Measurements from ENCODE around the gene SLC66A2. TPM values are rescaled to one million over a fixed set of nuclear protein-coding genes. Genes with fewer than 3 reads are reported as not detected.
"Not testable (repeated sequence)": the region's sequence is repeated elsewhere in the genome, so short reads cannot be mapped to it uniquely, and the experiment has no call there.

The SLC66A2 gene
- total RNA-seq, 2 experiments from 2014 or later, result 44.5 to 44.8 TPM

GRCh38 chr18:79960921-79961526, 9.6 kb upstream of the SLC66A2 start:
- peak overlapping the region; percentile 94 for H3K27ac Mint-ChIP-seq
- H3K4me3 ChIP-seq (ENCODE audit: low read length), result no peak overlapping the region
- H3K36me3 Mint-ChIP-seq (ENCODE audit: low read depth), result peaks cover 5% of the 10 kb centered on the region
- no peaks in the 10 kb centered on the region for H3K27me3 ChIP-seq (ENCODE audit: control insufficient read depth in 1 of 2, insufficient read depth in 2 of 2, low read length in 2 of 2)
- H3K36me3 ChIP-seq (ENCODE audit: insufficient read depth, low read length), result no peaks in the 10 kb centered on the region
- H3K4me3 Mint-ChIP-seq, result peak overlapping the region; percentile 61
- POLR2A ChIA-PET, result interaction anchor here (1.9 kb wide), 1 partner anchor 9 kb away, joined by 6 read pairs; the partner anchor contains the start of gene SLC66A2
- H3K4me1 ChIP-seq (ENCODE audit: insufficient read depth, low read length), result peaks cover 51% of the 10 kb centered on the region
- H3K27ac ChIP-seq (ENCODE audit: low read depth in 1 of 2, low read length in 2 of 2), result no peak overlapping the region
- DNase-seq (no peak), ATAC-seq (ENCODE audit: poor library complexity) (no peak)
- intact Hi-C loops (cut with DNase I, micrococcal nuclease), result loop anchor here (5.0 to 10.0 kb wide), 4 partner anchors 46 to 436 kb away; partner anchors contain the start of gene KCNG2 (in 1 of the 2)
- CTCF ChIA-PET, result no interaction called here
- no peaks in the 10 kb centered on the region for H3K9me3 ChIP-seq (ENCODE audit: control insufficient read depth in 1 of 2, insufficient read depth in 1 of 2, low read length in 2 of 2)
- peaks cover 38% of the 10 kb centered on the region for H3K4me1 Mint-ChIP-seq (ENCODE audit: low read depth)
- H3K9me3 Mint-ChIP-seq, result no peaks in the 10 kb centered on the region
- peaks cover 4% of the 10 kb centered on the region for H3K27me3 Mint-ChIP-seq
- no peak for TF ChIP-seq CTCF (IDR thresholded peaks at IDR 0.05)

- intact Hi-C loops (cut with DNase I, micrococcal nuclease), result loop anchor here (5.0 to 10.0 kb wide), 4 partner anchors 45 to 435 kb away; partner anchors contain the start of gene KCNG2 (in 1 of the 2)
- H3K36me3 Mint-ChIP-seq (ENCODE audit: low read depth); H3K27me3 ChIP-seq (ENCODE audit: control insufficient read depth in 1 of 2, insufficient read depth in 2 of 2, low read length in 2 of 2); H3K9me3 Mint-ChIP-seq; H3K27me3 Mint-ChIP-seq; H3K4me3 ChIP-seq (ENCODE audit: low read length); H3K27ac ChIP-seq (ENCODE audit: low read depth in 1 of 2, low read length in 2 of 2); H3K9me3 ChIP-seq (ENCODE audit: control insufficient read depth in 1 of 2, insufficient read depth in 1 of 2, low read length in 2 of 2); H3K36me3 ChIP-seq (ENCODE audit: insufficient read depth, low read length): not testable (repeated sequence)
- Mint-ChIP-seq H3K4me1 (ENCODE audit: low read depth) (peaks cover 33% of the 10 kb centered on the region), H3K27ac (peak overlapping the region; percentile 94), H3K4me3 (peak overlapping the region; percentile 61)
- peak in 5 of 14 experiments; percentile 23 to 64 (median 24) for DNase-seq
- ChIA-PET POLR2A (interaction anchor here (1.1 to 1.2 kb wide), 2 partner anchors 9 to 73 kb away, joined by 3 to 6 read pairs; partner anchors contain the start of gene SLC66A2), CTCF (interaction anchor here (1.2 kb wide), 1 partner anchor 10 kb away, joined by 3 read pairs; no protein-coding TSS in a partner anchor)
- peaks cover 46% of the 10 kb centered on the region for H3K4me1 ChIP-seq (ENCODE audit: insufficient read depth, low read length)
- ATAC-seq (ENCODE audit: poor library complexity), result peak; percentile 25
These were observed 8.8 kb upstream of the SLC66A2 start for GRCh38 chr18:79960161-79960801.

- intact Hi-C loops (cut with DNase I, micrococcal nuclease), result loop anchor here in 1 of 2 experiments (10.0 kb wide), 1 partner anchor 894 kb away; the partner anchor contains the start of gene ATP9B
- TF ChIP-seq CTCF (IDR thresholded peaks at IDR 0.05), result no peak
- ChIA-PET CTCF (interaction anchor here (1.2 kb wide), 1 partner anchor 9 kb away, joined by 3 read pairs; no protein-coding TSS in a partner anchor), POLR2A (interaction anchor here (1.1 to 1.2 kb wide), 2 partner anchors 7 to 75 kb away, joined by 3 to 6 read pairs; partner anchors contain the start of gene SLC66A2)
- H3K9me3 ChIP-seq (ENCODE audit: control insufficient read depth in 1 of 2, insufficient read depth in 1 of 2, low read length in 2 of 2), result no peaks in the 10 kb centered on the region
- peaks cover 35% of the 10 kb centered on the region for H3K4me1 ChIP-seq (ENCODE audit: insufficient read depth, low read length)
- H3K27ac ChIP-seq (ENCODE audit: low read depth in 1 of 2, low read length in 2 of 2), result no peak overlapping the region
- Mint-ChIP-seq H3K9me3 (no peaks in the 10 kb centered on the region), H3K4me1 (ENCODE audit: low read depth) (peaks cover 30% of the 10 kb centered on the region), H3K4me3 (no peak overlapping the region), H3K27ac (no peak overlapping the region), H3K36me3 (ENCODE audit: low read depth) (no peaks in the 10 kb centered on the region), H3K27me3 (peaks cover 4% of the 10 kb centered on the region)
- DNase-seq, result no peak
- H3K27me3 ChIP-seq (ENCODE audit: control insufficient read depth in 1 of 2, insufficient read depth in 2 of 2, low read length in 2 of 2), result no peaks in the 10 kb centered on the region
- no peaks in the 10 kb centered on the region for H3K36me3 ChIP-seq (ENCODE audit: insufficient read depth, low read length)
- no peak for ATAC-seq (ENCODE audit: poor library complexity)
- H3K4me3 ChIP-seq (ENCODE audit: low read length), result no peak overlapping the region
These were observed 7.5 kb upstream of the SLC66A2 start for GRCh38 chr18:79958981-79959380.

Measured in CD4-positive, alpha-beta T cell (primary cell).